Stimulated activated CD8-positive, alpha-beta memory T cell treated with anti-CD3 and anti-CD28 coated beads, Interleukin-2, amount 100 ng/mL, for 48 hours (primary cell): ENCODE measurements around the gene RAET1G.

ENCODE experiments used
- DNase-seq, 2 donors: peaks; one replicate each; pipeline ENCODE4 v3.0.0-alpha.2; 2020; ENCODE audit warnings: low read depth in 2 of 2

The RAET1G gene

DNA sequence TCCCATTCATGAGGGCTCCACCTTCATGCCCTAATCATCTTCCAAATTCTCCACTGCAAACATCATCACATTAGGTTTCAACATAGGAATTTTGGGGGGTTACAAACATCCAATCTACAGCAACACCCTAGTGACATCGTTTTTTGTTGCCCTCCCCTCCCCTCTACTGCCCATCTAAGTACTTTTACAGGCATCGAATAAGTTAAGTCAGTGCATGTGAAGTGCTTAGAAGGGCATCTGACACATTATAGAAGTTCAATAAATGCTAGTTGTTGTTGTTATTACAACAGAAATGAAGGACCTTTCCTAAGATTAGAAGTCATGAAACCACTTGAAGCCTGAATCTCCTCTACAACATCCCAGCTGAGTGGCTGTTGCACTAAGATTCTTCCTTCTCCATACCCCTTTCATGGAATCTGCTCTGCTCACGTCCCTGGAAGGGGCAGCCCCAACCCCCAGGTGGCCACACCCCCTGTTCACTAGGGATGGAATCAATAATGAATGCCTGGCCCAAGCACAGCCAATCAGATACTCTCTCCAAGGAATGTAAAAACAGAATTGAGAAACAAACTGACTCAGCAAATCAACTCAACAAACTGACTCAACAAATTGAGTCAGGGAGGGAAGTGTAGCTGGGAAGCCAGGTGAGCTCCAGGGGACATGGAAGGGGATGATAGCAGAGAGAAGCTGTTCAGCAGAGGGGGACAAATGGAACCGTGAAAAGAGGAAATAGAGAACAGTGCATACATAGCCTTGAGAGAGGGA lies 54.9 kb downstream of the RAET1G start:
- no peak for DNase-seq
